HG02588 (cell line): ENCODE data around the gene GUSB.
"Not testable (repeated sequence)": the region's sequence is repeated elsewhere in the genome, so short reads cannot be mapped to it uniquely, and the experiment has no call there.

Experiments used
- ATAC-seq: cut with Tn5 transposase; IDR thresholded peaks from one replicate; pipeline ENCODE4 v1.9.1; 2021; ENCODE audit warnings: mild to moderate bottlenecking, moderate library complexity; ENCODE audit not compliant: unreplicated experiment

Gene GUSB

DNA sequence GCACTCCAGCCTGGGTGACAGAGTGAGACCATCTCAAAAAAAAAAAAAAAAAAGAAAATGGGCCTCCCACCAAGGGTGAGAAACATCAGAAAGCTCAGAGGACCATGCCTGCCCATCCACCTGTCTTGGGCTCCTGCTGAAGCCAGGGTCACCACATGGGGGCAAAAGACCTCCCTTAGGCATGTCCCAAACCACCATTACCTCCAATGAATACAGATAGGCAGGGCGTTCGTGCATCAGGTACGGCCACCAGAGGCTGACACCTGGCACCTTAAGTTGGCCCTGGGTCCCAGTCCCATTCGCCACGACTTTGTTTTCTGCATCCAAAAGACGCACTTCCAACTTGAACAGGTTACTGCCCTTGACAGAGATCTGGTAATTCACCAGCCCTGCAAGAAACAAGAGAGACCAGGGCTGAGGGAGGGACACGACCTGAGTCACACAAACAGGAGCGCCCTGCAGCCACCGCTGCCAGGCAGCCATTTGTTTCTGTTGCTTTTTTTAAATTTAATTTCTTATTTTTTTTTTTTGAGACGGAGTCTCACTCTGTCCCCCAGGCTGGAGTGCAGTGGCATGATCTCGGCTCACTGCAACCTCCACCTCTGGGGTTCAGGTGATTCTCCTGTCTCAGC is 6.1 kb downstream of the GUSB start:
- ATAC-seq: no peak

DNA sequence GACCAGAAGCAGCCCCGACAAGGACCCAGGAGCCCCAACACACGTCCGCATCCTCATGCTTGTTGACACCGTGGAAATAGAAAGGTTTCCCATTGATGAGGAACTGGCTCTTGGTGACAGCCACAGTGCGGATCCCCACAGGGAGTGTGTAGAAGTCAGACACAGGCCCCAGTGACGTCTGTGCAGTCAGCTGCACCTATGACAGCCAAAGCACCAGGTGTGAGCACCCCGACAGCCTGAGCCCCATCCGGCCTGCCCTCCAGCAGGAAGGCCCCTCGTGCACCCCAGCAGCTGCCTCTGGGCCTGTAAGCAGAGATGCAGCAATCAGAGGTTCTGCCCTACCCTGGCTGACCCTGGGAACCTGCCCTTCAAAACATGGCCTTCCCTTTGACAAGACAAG is 7.1 kb downstream of the GUSB start:
- no peak for ATAC-seq

DNA sequence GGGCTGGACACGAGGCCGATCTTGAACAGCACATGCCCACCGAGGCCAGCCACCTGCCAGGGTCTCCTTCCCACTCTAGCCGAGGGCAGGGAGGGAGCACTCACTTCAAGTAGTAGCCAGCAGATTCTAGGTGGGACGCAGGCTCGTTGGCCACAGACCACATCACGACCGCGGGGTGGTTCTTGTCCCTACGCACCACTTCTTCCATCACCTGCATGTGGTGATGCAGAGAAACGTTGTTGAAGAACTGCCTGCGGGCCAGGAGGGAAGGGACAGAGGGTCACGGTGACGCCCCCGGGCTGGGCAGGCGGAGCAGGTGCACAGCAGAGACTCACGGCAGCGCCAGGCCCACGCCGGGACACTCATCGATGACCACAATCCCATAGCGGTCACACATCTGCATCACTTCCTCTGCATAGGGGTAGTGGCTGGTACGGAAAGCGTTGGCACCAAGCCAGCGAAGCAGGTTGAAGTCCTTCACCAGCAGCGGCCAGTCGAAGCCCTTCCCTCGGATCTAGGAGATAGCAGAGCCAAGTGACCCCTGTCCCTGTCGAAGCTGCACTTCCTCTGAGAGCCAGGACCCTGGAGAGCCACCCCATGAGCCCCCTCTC is 7.7 kb downstream of the GUSB start:
- ATAC-seq: no peak

DNA sequence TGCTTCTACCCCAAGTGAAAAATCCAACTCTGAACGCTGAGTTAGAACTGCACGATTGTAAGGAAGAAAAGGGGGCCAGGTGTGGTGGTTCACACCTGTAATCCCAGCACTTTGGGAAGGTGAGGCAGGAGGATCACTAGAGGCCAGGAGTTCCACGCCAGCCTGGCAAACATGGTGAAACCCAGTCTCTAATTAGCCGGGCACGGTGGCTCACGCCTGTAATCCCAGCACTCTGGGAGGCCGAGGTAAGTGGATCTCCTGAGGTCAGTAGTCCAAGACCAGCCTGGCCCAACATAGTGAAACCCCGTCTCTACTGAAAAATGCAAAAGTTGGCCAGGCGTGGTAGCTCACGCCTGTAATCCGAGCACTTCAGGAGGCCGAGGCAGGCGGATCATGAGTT is 9.0 kb downstream of the GUSB start:
- ATAC-seq: no peak

DNA sequence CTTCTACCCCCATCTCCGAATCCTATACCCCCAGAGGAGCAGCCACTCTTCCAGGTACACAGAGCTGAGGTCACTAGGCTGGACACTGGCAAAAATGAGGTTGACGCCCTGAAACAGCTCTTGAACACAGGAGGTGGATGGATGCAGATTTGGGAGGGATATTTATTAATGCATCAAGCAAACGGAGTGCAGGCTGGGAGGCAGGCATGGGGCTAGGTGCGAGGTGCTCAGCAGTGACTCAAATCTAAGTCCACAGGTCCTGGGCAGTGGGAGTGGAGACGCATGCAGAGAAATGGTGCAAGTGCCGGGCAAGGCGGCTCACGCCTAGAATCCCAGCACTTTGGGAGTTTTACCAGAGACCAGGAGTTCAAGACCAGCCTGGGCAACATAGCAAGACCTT is 11.0 kb downstream of the GUSB start:
- no peak for ATAC-seq

DNA sequence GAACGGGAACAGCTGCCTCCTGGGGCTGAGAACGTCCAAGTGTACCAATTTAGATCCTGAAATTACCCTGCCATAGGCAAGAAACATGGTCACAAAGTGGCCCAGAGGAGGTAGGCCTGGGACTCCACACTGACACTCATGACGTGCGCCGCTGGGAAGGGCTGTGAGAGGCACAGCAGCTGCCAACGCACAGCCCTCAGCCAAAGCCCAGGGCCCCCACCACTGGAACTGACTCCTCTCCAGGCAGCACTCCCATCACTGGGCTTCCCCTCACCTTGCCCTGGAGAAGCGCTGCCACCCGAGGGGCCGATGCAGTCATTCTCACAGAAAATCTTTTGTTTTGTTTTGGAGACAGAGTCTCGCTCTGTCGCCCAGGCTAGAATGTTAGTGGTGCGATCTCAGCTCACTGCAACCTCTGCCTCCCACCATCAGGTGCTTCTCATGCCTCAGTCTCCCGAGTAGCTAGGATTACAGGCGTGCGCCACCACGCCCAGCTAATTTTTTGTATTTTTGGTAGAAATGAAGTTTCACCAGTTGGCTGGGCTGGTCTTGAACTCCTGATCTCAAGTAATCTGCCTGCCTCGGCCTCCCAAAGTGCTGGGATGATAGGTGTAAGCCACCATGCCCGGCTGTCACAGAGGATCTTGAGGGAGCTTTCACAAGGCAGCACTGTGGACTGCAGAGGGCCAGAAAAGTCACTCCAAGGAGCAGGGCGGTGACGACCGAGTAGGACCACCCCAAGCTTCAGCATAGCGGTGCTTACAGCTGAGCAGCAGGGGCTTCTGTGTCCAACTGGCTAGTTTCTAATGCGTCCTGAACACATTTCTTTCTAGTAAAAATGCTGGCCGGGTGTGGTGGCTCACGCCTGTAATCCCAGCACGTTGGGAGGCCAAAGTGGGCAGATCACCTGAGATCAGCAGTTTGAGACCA is 13.5 kb downstream of the GUSB start:
- no peak for ATAC-seq

DNA sequence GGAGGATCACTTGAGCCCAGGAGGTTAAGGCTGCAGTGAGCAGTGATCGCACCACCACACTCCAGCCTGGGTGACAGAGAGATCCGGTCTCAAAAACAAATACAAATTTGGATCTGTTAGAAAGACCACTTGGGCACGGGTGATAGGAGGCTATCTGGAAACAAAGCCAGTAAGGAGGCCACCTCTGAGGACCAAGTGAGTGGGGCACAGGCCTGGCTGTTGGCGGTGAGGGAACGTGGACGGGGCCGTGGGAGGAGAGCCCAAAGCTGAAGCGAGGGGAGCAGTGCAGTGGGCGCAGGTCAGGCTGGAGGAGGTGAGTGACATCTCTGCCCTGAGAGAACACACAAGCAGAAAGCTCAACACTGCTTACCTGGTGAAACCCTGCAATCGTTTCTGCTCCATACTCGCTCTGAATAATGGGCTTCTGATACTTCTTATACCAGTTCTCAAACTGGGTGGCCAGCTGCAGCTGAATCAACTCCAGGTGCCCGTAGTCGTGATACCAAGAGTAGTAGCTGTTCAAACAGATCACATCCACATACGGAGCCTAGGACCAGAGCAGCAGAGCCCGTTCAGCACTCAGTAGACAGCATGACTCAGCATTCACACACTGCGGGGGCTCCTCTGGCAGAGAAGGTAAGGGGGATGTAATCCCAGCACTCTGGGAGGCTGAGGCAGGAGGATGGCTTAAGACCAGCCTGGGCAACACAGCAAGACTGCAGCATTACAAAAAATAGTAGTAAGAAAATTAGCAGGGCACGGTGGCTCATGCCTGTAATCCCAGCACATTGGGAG is 14.5 kb downstream of the GUSB start:
- no peak for ATAC-seq

DNA sequence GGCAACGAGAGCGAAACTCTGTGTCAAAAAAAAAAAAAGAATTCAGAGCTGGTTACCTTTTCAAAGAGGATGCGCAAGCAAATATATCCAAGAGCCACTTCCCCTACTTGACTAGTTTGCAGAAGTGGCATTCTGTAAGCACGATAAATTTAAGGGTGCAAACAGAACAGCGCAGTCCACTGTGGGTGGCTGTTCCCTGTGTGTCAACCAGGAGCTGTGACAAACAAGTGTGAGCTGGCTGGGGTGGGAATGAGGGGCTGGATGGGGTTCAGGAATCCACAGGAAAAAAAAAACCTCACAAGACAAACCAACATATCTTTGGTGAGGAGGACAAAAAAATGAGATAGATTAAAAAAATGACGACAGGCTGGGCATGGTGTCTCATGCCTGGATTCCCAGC is 15.9 kb downstream of the GUSB start:
- ATAC-seq: no peak

DNA sequence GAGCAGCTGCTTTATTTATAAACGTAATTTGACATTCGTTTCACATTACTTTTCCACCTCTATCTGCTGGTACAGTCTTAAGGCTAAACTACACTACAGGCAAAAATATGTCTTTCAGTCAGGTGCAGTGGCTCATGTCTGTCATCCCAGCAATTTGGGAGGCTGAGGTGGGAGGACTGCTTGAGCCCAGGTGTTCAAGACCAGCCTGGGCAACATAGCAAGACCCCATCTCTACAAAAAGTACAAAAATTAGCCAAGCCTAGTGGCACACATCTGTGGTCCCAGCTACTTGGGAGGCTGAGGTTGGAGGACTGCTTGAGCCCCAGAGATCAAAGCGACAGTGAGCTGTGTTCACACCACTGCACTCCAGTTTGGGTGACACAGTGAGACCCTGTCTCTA is 17.3 kb downstream of the GUSB start:
- ATAC-seq: not testable (repeated sequence)

DNA sequence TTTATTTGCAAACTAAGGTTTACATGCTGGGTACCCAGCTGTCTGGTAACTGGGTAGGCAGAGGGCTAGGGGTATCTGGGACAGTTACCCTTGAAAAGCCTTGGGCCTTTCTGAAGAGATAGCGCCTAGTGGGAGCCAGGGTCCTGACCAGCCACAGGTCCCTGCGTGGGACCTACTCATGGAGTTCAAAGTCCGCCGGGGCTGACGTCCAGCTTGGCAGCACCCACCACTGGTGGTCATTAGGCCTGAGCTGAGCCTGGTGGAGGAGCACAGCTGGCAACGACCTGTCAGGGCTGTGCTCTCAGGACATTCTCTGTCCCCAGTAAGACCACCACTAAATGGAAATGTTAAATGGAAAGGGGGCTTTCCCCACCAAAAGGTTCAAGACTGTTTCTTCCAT is 20.0 kb downstream of the GUSB start:
- no peak for ATAC-seq

DNA sequence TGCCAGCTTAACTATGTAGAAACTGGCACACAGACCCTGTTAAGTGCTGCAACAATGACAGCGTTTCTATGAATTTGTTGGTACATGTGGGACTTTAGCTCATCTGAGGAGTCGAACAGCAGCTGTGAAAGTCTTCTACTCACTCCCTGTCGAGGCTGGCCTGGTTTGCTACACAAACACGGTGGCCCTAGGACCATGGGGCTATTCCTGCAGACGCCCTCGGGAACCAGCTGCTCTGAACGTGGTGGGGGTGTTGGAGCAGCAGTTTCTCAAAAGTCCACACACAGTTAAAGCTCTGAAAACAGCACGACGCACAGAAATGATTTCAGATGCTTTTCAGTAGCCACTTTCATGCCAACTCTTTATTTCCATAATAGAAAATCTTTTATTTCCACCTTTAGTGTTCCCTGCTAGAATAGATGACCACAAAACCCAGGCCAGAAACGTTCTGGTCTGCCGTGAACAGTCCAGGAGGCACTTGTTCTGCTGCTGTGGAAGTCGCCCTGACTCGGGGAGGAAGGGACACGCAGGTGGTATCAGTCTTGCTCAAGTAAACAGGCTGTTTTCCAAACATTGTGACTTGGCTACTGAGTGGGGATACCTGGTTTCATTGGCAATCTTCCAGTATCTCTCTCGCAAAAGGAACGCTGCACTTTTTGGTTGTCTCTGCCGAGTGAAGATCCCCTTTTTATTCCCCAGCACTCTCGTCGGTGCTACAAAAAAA is 21.5 kb downstream of the GUSB start:
- no peak for ATAC-seq

DNA sequence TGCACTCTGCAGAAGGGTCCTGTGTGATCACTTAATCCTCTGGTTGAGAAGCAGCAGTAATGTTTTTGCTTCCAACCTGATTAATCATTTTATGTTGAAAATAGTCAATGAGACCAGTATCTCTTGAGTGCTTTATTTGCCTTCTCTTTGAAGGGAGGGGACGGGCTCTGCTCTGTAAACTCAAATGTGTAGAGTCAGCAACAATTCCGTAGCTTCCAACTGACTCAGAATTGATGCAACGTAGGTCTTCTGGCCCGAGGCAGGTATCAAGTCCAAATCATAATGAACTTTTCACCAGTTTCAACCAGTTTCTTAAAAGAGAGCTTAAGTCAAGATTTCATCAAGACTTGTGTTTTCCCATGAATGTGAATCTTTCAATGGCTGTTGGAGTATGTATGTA is 26.3 kb downstream of the GUSB start:
- no peak for ATAC-seq

DNA sequence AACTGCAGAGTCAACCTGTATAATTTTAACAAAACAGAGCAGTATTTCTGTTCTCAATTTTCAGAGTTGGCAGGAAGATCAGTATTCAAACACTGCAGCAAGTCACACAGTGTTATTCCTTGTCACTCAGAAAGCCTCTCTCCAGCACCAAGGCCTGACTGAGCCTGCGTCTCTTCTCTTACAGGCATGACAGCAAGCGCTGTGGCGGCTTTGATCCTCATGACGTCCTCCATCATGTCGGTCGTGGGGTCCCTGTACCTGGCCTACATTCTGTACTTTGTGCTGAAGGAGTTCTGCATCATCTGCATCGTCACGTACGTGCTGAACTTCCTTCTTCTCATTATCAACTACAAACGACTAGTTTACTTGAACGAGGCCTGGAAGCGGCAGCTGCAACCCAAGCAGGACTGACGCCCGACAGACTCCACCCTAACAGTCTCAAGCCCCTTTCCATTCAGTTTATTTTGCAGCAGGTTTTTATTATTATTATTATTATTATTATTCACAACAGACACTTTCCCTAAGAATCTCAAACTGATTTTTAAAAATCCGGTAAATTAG is 28.0 kb downstream of the GUSB start:
- ATAC-seq: no peak

DNA sequence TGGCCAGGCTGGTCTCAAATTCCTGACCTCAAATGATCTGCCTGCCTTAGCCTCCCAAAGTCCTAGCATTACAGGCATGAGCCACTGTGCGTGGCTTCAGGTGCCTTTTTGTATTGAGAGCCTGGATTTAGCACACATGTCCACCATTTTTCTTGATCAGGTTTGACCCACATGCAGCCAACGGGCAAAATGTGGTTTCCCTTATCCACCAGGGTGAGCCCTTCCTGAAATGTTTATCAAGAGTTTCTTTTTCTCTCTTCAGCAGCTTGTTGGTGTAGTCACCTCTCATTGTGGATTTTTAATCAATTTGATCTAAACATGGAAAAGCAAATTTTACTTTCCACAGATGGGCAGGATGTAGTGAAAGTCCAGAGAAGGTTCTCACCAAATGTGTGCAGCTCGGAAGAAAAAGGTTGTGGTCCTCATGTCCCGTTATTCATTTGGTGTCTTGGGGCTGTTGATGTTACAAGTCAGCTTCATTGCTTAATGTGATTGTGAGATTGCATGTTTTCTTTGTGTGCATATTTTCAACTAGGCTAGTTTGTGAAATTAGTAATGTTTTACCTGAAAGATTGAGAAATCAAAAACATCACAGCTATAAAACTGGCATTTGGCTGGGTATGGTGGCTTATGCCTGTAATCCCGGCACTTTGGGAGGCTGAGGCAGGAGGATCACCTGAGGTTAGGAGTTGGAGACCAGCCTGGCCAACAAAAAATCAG is 28.9 kb downstream of the GUSB start:
- ATAC-seq: no peak

DNA sequence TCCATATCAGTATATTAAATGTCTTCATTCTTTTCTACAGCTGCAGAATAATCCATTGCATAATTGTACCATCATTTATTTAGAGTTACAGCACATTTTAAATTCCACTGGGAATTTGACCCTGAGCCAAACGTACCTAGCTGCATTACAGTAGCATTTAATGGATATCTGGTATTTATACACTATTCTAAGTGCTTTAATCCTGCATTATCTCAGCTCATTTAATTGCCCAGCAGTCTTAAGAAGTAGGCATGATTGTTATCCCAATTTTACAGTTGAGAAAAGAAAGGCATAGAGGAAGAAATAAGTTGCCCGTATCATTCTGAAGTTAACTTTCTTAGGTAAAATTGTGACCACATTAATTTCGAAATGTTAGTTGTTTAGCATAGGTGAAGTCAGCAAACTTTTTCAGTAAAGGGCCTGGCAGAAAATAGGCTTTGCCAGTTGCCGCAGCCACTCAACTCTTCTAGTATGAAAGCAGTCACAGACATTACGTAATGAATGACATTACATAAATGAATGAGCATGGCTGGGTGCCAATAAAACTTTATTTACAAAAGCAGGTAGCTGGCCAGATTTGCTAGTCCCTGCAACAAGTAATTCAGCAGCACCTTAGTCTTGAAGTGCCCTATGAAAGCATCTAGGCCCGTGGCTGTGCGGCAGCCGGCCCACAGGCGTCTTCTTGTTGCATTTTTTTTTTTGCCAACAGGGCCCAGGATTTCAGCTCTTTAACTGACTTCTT is 30.0 kb downstream of the GUSB start:
- ATAC-seq: no peak

DNA sequence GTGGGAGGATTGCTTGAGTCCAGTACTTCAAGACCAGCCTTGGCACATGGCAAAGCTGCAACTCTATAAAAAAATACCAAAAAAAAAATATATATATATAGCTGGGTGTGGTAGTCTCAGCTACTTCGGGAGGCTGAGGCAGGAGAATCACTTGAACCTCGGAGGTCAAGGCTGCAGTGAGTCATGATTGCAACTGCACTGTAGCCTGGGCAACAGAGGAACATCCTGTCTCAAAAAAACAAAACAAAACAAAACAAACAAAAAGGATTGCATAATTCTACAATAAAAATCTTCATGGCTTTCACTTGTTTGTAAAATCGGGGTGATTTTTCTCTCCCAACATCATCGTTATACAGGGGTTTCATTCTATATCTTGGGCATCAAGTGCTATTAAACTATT is 35.1 kb downstream of the GUSB start:
- no peak for ATAC-seq

DNA sequence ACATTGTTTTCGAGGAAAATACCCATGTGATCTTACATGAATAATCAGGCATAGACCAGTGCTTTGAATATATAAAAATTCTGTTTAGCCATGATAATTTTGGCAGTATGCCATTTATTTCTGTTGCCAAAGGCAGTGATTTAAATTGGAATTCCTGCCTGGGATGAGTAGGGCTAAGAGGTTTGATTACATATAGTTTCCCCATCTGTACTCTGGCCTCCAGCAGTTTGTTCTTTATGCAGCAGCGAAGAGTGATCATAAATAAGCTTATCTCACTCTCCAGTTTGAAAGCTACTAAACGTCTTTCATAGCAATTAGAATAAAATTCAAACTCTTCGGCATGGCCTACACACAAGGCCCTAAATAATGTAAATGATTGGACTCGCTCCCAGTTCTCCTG is 36.2 kb downstream of the GUSB start:
- ATAC-seq: not testable (repeated sequence)

DNA sequence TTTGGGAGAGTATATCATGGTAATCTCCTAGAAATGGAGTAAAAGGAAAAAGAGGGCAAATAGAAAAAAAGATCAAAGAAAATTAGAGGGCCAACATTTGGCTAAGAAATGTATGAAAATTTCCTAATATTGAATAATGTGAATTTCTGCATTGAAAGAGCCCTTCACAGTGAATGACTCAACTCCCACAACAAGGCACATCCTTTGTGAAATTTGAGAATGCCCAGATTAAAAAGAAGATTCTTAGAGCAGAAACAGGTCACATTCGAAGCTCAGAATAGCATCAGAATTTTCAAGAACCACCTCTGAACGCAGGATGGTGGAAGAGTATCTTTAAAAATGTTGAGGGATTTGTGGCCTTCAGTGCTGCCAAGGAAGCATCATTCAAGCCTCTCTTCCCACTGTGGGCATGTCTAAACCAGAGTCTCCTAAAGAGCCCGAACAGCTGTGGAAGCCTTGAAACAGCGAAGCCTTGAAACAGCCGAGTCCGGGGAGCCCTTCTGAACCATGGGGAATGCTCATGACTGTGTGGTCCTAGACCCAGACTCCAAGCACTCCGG is 43.6 kb downstream of the GUSB start:
- no peak for ATAC-seq

DNA sequence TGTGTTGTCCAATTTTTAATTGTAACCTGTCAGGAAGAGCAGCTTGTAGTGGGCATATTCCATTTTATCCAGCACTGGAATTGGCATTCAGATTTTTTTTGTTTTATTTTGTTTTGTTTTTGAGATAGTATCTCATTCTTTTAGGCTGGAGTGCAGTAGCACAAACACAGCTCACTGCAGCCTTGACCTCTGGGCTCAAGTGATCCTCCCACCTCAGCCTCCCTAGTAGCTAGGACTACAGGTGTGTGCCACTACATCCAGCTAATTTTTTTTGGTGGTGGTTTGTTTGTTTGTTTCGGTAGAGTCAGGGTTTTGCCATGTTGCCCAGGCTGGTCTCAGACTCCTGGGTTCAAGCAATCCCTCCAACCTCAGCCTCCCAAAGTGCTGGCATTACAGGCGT is 44.7 kb downstream of the GUSB start:
- ATAC-seq: no peak
